Right lobe of liver (tissue), 6 donors: ENCODE data around the gene CMPK2. TPM values are rescaled to one million over a fixed set of nuclear protein-coding genes. Genes with fewer than 3 reads are reported as not detected.

Experiments used
- ATAC-seq, 4 donors: fragments of 200-7000 bp; cut with Tn5 transposase; one replicate each; pipeline ENCODE4 v1.9.1; 2020; ENCODE audit warnings: mild to moderate bottlenecking in 4 of 4, moderate library complexity in 4 of 4
- DNase-seq, 3 donors: peaks; one replicate each; pipeline ENCODE4 v3.0.0-alpha.2; 2020
- H3K27ac ChIP-seq, 3 donors: fragments of 200-600 bp; one replicate each; pipeline ENCODE4 v1.8.0; 2022
- H3K27me3 ChIP-seq, 2 donors: fragments of 200-600 bp; one replicate each; pipeline ENCODE4 v1.8.0; 2022
- H3K36me3 ChIP-seq, 4 donors: fragments of 200-600 bp; sonication (generic) in 1 of 4; one replicate each; pipeline versions ENCODE4 v1.5.1 to v1.8.0; 2017 to 2022; ENCODE audit warnings: control low read depth in 1 of 4
- H3K4me1 ChIP-seq, 4 donors: fragments of 200-600 bp; sonication (generic) in 1 of 4; one replicate each; pipeline versions ENCODE4 v1.5.1 to v1.8.0; 2017 to 2022; ENCODE audit warnings: control low read depth in 1 of 4
- H3K4me3 ChIP-seq, 3 donors: fragments of 200-600 bp; one replicate each; pipeline ENCODE4 v1.8.0; 2022
- H3K9me3 ChIP-seq, 4 donors: fragments of 200-600 bp; sonication (generic) in 1 of 4; one replicate each; pipeline versions ENCODE4 v1.5.1 to v1.8.0; 2017 to 2022; ENCODE audit warnings: control low read depth in 1 of 4
- CTCF ChIP-seq, 4 donors: fragments of 200-600 bp in 3 of 4; fragments of 450-650 bp in 1 of 4; IDR thresholded peaks; one replicate each; pipeline versions ENCODE4 v1.5.1 to v1.8.0; 2016 to 2022; ENCODE audit warnings: antibody characterized with exemption in 4 of 4, mild to moderate bottlenecking in 2 of 4
- POLR2A ChIP-seq: fragments of 450-650 bp; IDR thresholded peaks from one replicate; pipeline ENCODE4 v1.6.1; 2017; ENCODE audit warnings: antibody characterized with exemption, mild to moderate bottlenecking
- WGBS: methylation state at CpG from one replicate; pipeline ENCODE4 v1.1.6; 2018; ENCODE audit warnings: low coverage, low lambda C conversion rate; ENCODE audit not compliant: insufficient coverage; ENCODE audit errors: missing lambda C conversion rate; 5-methylcytosine and 5-hydroxymethylcytosine counted together
- intact Hi-C, 2 donors: fragments of 100-400 bp; cut with DNase I; formaldehyde crosslinking; loops; one replicate each; pipeline versions ENCODE4 v1.11.2 to v1.14.1; 2022
- long read RNA-seq: library from polyadenylated mRNA; unstranded; transcript quantifications from one replicate; pipeline ENCODE4 v2.0.0, GENCODE V29; 2019
- total RNA-seq, 6 experiments: library from RNA; depleted of rRNA in 2 of 6; stranded (reverse); fragments of >200 nt in 2 of 6; fragmentation: NEBNext Ultra II Directional in 3 of 6; extraction: Animal tissue kit (Norgen Biotek cat#: 25700) in 3 of 6; gene quantifications; one replicate each; pipeline versions ENCODE4 v1.1.0 to v1.2.4, GENCODE V29; 2016 to 2023
- donor health status: DM: no; HTN: yes; CAD: no.
- donor health status: DM: no; HTN: no; CAD: no.
- donor health status: DM: no; HTN: no; CAD: no.
- donor health status: DM: no; HTN: yes; CAD: no.
- donor health status: DM: no; HTN: yes; CAD: no.

The CMPK2 gene, protein sequence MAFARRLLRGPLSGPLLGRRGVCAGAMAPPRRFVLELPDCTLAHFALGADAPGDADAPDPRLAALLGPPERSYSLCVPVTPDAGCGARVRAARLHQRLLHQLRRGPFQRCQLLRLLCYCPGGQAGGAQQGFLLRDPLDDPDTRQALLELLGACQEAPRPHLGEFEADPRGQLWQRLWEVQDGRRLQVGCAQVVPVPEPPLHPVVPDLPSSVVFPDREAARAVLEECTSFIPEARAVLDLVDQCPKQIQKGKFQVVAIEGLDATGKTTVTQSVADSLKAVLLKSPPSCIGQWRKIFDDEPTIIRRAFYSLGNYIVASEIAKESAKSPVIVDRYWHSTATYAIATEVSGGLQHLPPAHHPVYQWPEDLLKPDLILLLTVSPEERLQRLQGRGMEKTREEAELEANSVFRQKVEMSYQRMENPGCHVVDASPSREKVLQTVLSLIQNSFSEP
- total RNA-seq: 1 to 10 TPM; 1.9 to 5.1 (median 3.8) TPM
- long read RNA-seq: 0 reads

GRCh38 chr2:6865346-6866274, at the start of gene CMPK2:
CMPK2 (minus strand) TSS chr2:6865907; CDS start chr2:6865696, 211 bp downstream.
- no peaks in the 10 kb centered on the region for H3K9me3 ChIP-seq
- 0% methylated on average over 5 of the region's 115 CpGs for WGBS

DNA sequence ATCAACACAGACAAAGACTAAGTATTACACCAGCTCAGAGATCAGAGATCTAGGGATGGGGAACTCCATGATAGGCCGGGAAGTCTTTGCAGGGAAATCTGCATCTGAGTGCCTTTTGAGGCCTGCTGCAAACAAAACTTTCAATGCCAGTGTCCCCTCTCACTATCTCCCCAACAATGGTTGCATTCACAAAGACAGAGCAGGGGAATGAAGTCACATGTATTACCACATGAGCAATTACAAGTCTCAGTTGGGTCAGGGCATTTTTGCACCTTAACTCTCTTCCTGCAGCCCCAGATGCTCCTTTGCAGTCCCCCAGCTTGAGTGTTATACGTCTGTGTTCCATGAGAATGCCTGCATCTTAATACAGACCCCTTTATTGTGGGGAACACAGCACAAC, 49.7 kb upstream of the CMPK2 start:
- intact Hi-C loops: no loop called here
- TF ChIP-seq CTCF (IDR thresholded peaks at IDR 0.05): no peak
- no peak for TF ChIP-seq POLR2A
- Histone ChIP-seq H3K36me3 (no peaks in the 10 kb centered on the region), H3K4me1 (peaks cover 0 to 5% (median 2%) of the 10 kb centered on the region in 4 donors), H3K27ac (no peak overlapping the region), H3K27me3 (no peaks in the 10 kb centered on the region), H3K9me3 (no peaks in the 10 kb centered on the region), H3K4me3 (no peak overlapping the region)
- no CpG with 5 or more reads among the region's 2 CpGs for WGBS
- DNase-seq (no peak), ATAC-seq (no peak)

More at GRCh38 chr2:6865346-6866274, at the start of gene CMPK2:
- H3K27ac ChIP-seq: peak within 1 kb of the TSS; percentile 54 to 90 (median 85)
- TF ChIP-seq CTCF (IDR thresholded peaks at IDR 0.05) (peak; percentile 16 to 38 (median 32)), POLR2A (peak; percentile 63)
- DNase-seq: peak; percentile 82 to 88 (median 84)
- H3K4me1 ChIP-seq: peaks cover 0 to 10% (median 4%) of the 10 kb centered on the region in 4 donors
- ATAC-seq: peak; percentile 83 to 88 (median 86)
- H3K27me3 ChIP-seq: no peaks in the 10 kb centered on the region
- no peaks in the 10 kb centered on the region for H3K36me3 ChIP-seq
- H3K4me3 ChIP-seq: peak within 1 kb of the TSS; percentile 73 to 88 (median 74)
- intact Hi-C loops: no loop called here

DNA sequence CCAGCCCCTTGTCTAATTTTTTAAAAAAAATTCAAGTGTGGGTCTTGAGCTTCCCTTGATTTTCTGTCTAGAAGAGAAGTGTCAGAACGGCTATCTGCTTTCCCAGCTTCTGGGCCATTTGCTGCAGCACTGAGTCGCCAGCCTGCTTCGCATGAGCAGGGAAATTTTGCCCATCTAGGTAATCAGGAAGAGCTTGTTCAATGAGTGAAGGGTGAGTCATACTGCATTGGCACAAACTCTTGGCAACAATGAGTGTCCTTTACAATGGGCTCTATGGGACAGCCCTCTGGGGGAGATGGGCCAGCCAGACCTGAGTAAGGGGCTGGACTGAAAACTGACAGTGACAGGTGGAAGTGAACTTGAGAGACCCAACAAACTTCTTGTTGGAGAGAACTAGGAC, 49.1 kb upstream of the CMPK2 start:
- WGBS: 87% methylated on average over 3 of the region's 3 CpGs
- DNase-seq (no peak), ATAC-seq (peak in 1 of 4 donors; percentile 41)
- no peaks in the 10 kb centered on the region for H3K27me3 ChIP-seq
- H3K4me1 ChIP-seq: peaks cover 0 to 5% (median 2%) of the 10 kb centered on the region in 4 donors
- no peaks in the 10 kb centered on the region for H3K9me3 ChIP-seq
- intact Hi-C loops: loop anchor here in 1 of 2 donors (5.0 kb wide), 1 partner anchor 127 kb away; no protein-coding TSS in a partner anchor
- H3K27ac ChIP-seq: no peak overlapping the region
- TF ChIP-seq POLR2A (no peak), CTCF (IDR thresholded peaks at IDR 0.05) (no peak)
- H3K4me3 ChIP-seq: no peak overlapping the region
- H3K36me3 ChIP-seq: no peaks in the 10 kb centered on the region

DNA sequence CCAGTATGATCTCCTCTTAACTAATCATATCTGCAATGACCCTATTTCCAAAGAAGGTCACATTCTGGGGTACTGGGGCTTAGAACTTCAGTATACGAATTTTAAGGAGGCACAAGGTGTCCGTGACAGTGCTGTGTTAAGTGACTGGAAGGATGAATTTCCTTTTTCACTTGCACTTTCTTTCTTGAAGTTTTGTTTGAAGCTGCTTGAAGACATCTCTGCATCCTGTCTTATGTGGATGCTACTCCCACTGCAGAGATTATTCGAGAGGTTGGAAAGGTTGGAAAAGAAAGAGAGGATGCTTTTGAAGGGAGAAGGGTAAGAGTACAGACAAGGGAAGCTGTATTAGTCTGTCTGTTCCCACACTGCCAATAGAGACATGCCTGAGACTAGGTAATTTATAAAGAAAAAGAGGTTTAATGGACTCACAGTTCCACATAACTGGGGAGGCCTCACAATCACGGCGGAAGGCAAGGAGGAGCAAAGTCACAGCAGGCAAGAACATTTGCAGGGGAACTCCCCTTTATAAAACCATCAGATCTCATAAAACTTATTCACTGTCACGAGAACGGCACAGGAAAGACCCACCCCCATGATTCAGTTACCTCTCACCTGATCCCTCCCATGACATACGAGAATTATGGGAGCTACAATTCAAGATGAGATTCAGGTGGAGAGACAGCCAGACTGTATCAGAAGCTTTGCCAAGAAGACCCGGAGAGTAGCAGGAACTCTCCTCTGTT, 47.9 kb upstream of the CMPK2 start:
- WGBS: 66% methylated on average over 7 of the region's 9 CpGs
- Histone ChIP-seq H3K27ac (no peak overlapping the region), H3K9me3 (no peaks in the 10 kb centered on the region), H3K27me3 (no peaks in the 10 kb centered on the region), H3K4me1 (peaks cover 0 to 5% (median 2%) of the 10 kb centered on the region in 4 donors), H3K36me3 (no peaks in the 10 kb centered on the region), H3K4me3 (no peak overlapping the region)
- DNase-seq (no peak), ATAC-seq (no peak)
- intact Hi-C loops: loop anchor here in 1 of 2 donors (5.0 kb wide), 1 partner anchor 129 kb away; no protein-coding TSS in a partner anchor
- TF ChIP-seq CTCF (IDR thresholded peaks at IDR 0.05) (no peak), POLR2A (no peak)
